ENCODE data around the gene FGB.

FGB gene

GRCh38 chr4:154612472-154613414 lies 49.9 kb downstream of the FGB start, which contains the start of gene FGG:
TSS of gene FGG (minus strand) at chr4:154612656. CDS start at chr4:154612609, 47 bp downstream.
- no peak for TF ChIP-seq ZBTB7A (IDR thresholded peaks at IDR 0.05; ENCODE audit: low read depth)
- TF ChIP-seq CREB1 (IDR thresholded peaks at IDR 0.05; ENCODE audit: low read depth) = no peak
- no peak for TF ChIP-seq EP300 (IDR thresholded peaks at IDR 0.05; ENCODE audit: borderline replicate concordance)
- TF ChIP-seq FOXM1 (IDR thresholded peaks at IDR 0.05; ENCODE audit: borderline replicate concordance, low read depth) = no peak
- TF ChIP-seq NFIC (IDR thresholded peaks at IDR 0.05) = no peak
- TF ChIP-seq YY1 (IDR thresholded peaks at IDR 0.05; ENCODE audit: low read depth) = no peak
- TF ChIP-seq, protein P1, sequence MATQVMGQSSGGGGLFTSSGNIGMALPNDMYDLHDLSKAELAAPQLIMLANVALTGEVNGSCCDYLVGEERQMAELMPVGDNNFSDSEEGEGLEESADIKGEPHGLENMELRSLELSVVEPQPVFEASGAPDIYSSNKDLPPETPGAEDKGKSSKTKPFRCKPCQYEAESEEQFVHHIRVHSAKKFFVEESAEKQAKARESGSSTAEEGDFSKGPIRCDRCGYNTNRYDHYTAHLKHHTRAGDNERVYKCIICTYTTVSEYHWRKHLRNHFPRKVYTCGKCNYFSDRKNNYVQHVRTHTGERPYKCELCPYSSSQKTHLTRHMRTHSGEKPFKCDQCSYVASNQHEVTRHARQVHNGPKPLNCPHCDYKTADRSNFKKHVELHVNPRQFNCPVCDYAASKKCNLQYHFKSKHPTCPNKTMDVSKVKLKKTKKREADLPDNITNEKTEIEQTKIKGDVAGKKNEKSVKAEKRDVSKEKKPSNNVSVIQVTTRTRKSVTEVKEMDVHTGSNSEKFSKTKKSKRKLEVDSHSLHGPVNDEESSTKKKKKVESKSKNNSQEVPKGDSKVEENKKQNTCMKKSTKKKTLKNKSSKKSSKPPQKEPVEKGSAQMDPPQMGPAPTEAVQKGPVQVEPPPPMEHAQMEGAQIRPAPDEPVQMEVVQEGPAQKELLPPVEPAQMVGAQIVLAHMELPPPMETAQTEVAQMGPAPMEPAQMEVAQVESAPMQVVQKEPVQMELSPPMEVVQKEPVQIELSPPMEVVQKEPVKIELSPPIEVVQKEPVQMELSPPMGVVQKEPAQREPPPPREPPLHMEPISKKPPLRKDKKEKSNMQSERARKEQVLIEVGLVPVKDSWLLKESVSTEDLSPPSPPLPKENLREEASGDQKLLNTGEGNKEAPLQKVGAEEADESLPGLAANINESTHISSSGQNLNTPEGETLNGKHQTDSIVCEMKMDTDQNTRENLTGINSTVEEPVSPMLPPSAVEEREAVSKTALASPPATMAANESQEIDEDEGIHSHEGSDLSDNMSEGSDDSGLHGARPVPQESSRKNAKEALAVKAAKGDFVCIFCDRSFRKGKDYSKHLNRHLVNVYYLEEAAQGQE (IDR thresholded peaks at IDR 0.05; ENCODE audit: low read depth) = no peak
- TF ChIP-seq TAF1 (IDR thresholded peaks at IDR 0.05; ENCODE audit: low read depth) = no peak
- TF ChIP-seq, protein P2, sequence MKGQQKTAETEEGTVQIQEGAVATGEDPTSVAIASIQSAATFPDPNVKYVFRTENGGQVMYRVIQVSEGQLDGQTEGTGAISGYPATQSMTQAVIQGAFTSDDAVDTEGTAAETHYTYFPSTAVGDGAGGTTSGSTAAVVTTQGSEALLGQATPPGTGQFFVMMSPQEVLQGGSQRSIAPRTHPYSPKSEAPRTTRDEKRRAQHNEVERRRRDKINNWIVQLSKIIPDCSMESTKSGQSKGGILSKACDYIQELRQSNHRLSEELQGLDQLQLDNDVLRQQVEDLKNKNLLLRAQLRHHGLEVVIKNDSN (IDR thresholded peaks at IDR 0.05) = no peak

GRCh38 chr4:154614306-154614705 lies 51.5 kb downstream of the FGB start:
- TF ChIP-seq TCF12 (IDR thresholded peaks at IDR 0.05; ENCODE audit: low read depth) (no peak), TAF1 (IDR thresholded peaks at IDR 0.05; ENCODE audit: low read depth) (no peak)

DNA sequence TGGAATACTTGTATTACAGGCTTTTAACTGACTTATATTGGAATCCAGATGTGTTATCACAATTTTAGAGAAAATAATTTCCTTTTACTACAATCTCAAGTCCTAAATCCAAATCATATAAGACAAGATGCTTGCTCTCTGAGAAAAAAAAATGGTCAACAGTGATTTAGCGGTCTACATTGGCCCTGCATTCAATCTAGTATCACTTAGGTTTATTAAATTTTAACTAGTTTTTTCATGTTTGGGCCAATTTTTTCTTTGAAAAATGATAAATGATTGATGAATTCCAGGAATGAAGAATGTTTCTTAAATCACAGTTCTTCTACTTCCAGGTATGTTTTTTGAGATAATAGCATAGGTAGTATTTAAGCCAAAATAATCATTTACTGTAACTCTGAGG lies 52.4 kb downstream of the FGB start:
- TF ChIP-seq CEBPB (IDR thresholded peaks at IDR 0.05) (no peak), TCF12 (IDR thresholded peaks at IDR 0.05; ENCODE audit: low read depth) (no peak), MAX (IDR thresholded peaks at IDR 0.05) (no peak), YY1 (IDR thresholded peaks at IDR 0.05; ENCODE audit: low read depth) (no peak), EP300 (IDR thresholded peaks at IDR 0.05; ENCODE audit: borderline replicate concordance) (no peak), EGR1 (IDR thresholded peaks at IDR 0.05) (no peak), TEAD4 (IDR thresholded peaks at IDR 0.05) (no peak), RAD21 (IDR thresholded peaks at IDR 0.05; ENCODE audit: low read depth) (no peak)

DNA sequence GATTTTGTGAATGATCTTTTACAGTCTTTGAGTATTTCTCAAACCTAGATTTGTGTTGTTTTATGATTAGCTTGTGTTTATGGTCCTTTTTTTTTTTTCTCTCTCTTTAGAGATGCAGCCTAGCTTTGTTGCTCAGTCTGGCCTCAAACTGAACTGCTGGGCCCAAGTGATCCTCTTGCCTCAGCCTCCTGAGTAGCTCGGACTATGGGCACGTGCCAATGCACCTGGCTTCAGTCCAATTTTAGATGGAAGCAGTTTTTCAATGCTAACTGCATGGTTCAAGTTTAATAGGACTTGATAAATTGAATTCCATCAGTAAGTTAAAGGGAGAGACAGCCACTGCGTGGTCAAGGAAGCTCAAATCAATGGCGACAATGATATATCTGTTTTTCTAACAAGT lies 53.5 kb downstream of the FGB start:
- TF ChIP-seq NFIC (IDR thresholded peaks at IDR 0.05) = no peak

- TF ChIP-seq EP300 (IDR thresholded peaks at IDR 0.05; ENCODE audit: borderline replicate concordance) (no peak), YY1 (IDR thresholded peaks at IDR 0.05; ENCODE audit: low read depth) (no peak), FOXM1 (IDR thresholded peaks at IDR 0.05; ENCODE audit: borderline replicate concordance, low read depth) (no peak), RAD21 (IDR thresholded peaks at IDR 0.05; ENCODE audit: low read depth) (no peak), MAX (IDR thresholded peaks at IDR 0.05) (no peak), TEAD4 (IDR thresholded peaks at IDR 0.05) (no peak), TCF12 (IDR thresholded peaks at IDR 0.05; ENCODE audit: low read depth) (no peak), CEBPB (IDR thresholded peaks at IDR 0.05) (no peak), TAF1 (IDR thresholded peaks at IDR 0.05; ENCODE audit: low read depth) (no peak)
Measured at GRCh38 chr4:154616731-154617130, 53.9 kb downstream of the FGB start.

DNA sequence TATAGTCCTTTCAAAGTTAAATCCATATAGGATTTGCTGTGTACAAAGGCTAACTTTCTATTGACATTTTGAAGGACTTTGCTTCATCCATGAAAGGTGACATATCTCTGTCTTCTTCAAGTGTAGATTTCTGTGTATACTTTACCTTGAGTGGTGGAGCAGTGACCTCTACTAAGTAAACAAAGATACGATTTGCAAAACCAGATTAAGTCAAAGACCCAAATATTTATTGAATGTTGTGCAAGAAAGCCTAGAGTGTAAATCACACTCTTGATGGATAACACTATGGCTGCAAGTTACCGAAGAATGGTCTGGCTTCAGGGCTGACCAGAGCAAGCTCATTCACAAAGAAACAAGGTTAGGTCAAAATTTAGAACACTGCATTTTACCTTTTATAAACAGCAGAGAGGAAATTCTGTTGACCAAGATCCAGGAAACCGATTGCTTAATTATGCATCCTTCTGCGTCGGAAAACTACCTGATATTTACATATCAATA lies 55.1 kb downstream of the FGB start:
- TF ChIP-seq TEAD4 (IDR thresholded peaks at IDR 0.05) = no peak
- TF ChIP-seq CREB1 (IDR thresholded peaks at IDR 0.05; ENCODE audit: low read depth) = no peak
- TF ChIP-seq EP300 (IDR thresholded peaks at IDR 0.05; ENCODE audit: borderline replicate concordance) = no peak
- no peak for TF ChIP-seq EGR1 (IDR thresholded peaks at IDR 0.05)
- no peak for TF ChIP-seq YY1 (IDR thresholded peaks at IDR 0.05; ENCODE audit: low read depth)
- TF ChIP-seq ZBTB7A (IDR thresholded peaks at IDR 0.05; ENCODE audit: low read depth) = no peak
- TF ChIP-seq, protein P2 (IDR thresholded peaks at IDR 0.05) = no peak
- no peak for TF ChIP-seq CEBPB (IDR thresholded peaks at IDR 0.05)
- no peak for TF ChIP-seq FOXM1 (IDR thresholded peaks at IDR 0.05; ENCODE audit: borderline replicate concordance, low read depth)

DNA sequence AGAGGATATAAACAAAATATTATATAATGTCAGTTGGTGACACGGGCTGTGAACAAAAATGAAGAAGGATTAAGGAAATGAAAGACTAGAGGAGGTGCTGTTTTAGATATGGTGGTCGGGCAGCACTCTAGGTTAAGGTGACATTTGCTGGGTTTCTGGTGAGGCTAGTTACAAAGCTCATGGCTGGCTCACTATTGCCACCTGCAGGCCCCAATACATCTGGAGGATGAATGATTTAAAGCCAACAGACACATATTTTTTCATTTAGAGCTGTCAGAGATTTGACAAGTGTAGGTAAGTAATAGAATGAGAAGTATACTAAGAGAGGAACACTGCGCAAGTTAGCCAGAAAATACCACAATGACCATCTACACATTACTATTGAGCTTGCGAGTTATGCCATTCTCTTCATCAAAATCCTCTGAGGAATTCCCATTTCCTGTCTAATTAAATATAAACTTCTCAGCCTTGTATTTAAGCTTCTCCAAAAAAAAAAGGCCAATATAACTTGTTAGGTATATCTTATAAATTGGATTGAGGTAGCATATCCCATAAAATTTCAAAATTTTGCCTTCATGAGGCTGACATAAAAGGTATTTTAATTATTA lies 56.0 kb downstream of the FGB start:
- TF ChIP-seq RAD21 (IDR thresholded peaks at IDR 0.05; ENCODE audit: low read depth) = peak; percentile 74
- TF ChIP-seq CREB1 (IDR thresholded peaks at IDR 0.05; ENCODE audit: low read depth) = no peak

GRCh38 chr4:154620111-154620510 lies 57.3 kb downstream of the FGB start:
- TF ChIP-seq EGR1 (IDR thresholded peaks at IDR 0.05) (no peak), CREB1 (IDR thresholded peaks at IDR 0.05; ENCODE audit: low read depth) (no peak), FOXM1 (IDR thresholded peaks at IDR 0.05; ENCODE audit: borderline replicate concordance, low read depth) (no peak), ZBTB7A (IDR thresholded peaks at IDR 0.05; ENCODE audit: low read depth) (no peak)
- TF ChIP-seq, protein P2 (IDR thresholded peaks at IDR 0.05) = no peak
